Measurements from ENCODE around the gene EP400. TPM values are rescaled to one million over a fixed set of nuclear protein-coding genes. Genes with fewer than 3 reads are reported as not detected.

The EP400 gene
- total and polyA plus RNA-seq, 2 of the 13 experiments (the other 11 are each of a cell fraction or from before 2014, with no cell fraction given): 4.9 to 5.0 TPM

DNA sequence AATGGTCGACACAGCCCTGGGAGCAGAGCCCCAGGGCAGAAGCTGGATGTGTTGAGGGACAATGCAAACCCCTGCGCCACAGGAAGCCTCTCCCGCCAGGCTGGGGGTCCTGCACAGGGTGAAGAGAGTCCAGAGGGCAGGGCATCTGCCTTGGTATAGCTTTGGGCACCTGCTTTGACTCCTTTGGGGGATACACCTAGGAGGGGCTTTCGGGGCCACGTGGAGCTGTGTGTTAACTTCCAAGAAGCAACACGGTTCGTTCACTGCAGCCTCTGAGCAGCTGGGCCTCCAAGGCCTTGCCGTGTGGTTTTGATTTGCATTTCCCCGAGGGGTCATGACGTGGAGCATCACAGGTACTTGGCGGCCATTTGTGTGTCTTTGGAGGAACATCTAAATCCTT lies 26.5 kb upstream of the EP400 start:
- TF ChIP-seq, protein P1, sequence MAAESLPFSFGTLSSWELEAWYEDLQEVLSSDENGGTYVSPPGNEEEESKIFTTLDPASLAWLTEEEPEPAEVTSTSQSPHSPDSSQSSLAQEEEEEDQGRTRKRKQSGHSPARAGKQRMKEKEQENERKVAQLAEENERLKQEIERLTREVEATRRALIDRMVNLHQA (CRISPR knock-in tag; IDR thresholded peaks at IDR 0.05): no peak
- TF ChIP-seq MTA3 (CRISPR knock-in tag; IDR thresholded peaks at IDR 0.05) (no peak), PHF5A (CRISPR knock-in tag; IDR thresholded peaks at IDR 0.05; ENCODE audit: low read depth, unreplicated experiment) (no peak), POLR2G (IDR thresholded peaks at IDR 0.05; ENCODE audit: low read depth, low read length) (peak; percentile 51; the same call in 1 of the 2 replicates), RBM22 (optimal IDR thresholded peaks at IDR 0.05; ENCODE audit: low read length) (peak; percentile 61), ZKSCAN5 (CRISPR knock-in tag; IDR thresholded peaks at IDR 0.05) (no peak), AGO2 (optimal IDR thresholded peaks at IDR 0.05; ENCODE audit: low read depth, low read length) (peak; percentile 38)
- TF ChIP-seq, protein P2, sequence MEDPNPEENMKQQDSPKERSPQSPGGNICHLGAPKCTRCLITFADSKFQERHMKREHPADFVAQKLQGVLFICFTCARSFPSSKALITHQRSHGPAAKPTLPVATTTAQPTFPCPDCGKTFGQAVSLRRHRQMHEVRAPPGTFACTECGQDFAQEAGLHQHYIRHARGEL (CRISPR knock-in tag; IDR thresholded peaks at IDR 0.05): no peak
- Histone ChIP-seq H3K4me3 (replicated peaks in 1 of 3; ENCODE audit: insufficient read depth in 1 of 3, low read depth in 2 of 3, low read length in 3 of 3) (no peak overlapping the region), H2AFZ (ENCODE audit: low read length) (no peak overlapping the region), H3K27ac (ENCODE audit: extremely low read length, insufficient read depth, low read length) (no peak overlapping the region), H3K36me3 (replicated peaks in 1 of 2; ENCODE audit: control insufficient read depth in 1 of 2, insufficient read depth in 2 of 2, low read length in 2 of 2) (peaks cover 4 to 13% of the 10 kb centered on the region in 2 experiments; a peak in 4 of 5 replicates), H3K4me2 (ENCODE audit: low read depth, low read length) (no peak overlapping the region), H4K20me1 (ENCODE audit: insufficient read depth, low read length) (no peaks in the 10 kb centered on the region), H3K27me3 (ENCODE audit: control insufficient read depth in 1 of 2, insufficient read depth in 2 of 2, low read length in 2 of 2) (no peaks in the 10 kb centered on the region), H3K9ac (ENCODE audit: insufficient read depth, low read depth, low read length) (no peak overlapping the region), H3K79me2 (ENCODE audit: insufficient read depth, low read length) (no peaks in the 10 kb centered on the region), H3K9me3 (ENCODE audit: low read length) (no peaks in the 10 kb centered on the region), H3K4me1 (ENCODE audit: insufficient read depth, low read length) (peaks cover 5% of the 10 kb centered on the region; the same call in 1 of the 2 replicates)
- no peak for ATAC-seq
- in situ Hi-C loops (cut with HindIII; ENCODE audit: extremely low pct_ligation_motif_present, low pct_unique_long_range_greater_than_20kb): no loop called here
- ChIA-PET CTCF (ENCODE audit: low intra/inter-chr PET ratio, low total read pairs) (no interaction called here), POLR2A (no interaction called here)
- no TSS peak for BruUV-seq (replicated peaks)
- intact Hi-C loops (cut with micrococcal nuclease; ENCODE audit: unreplicated experiment): loop anchor here (10.0 kb wide), 1 partner anchor 88 kb away; no protein-coding TSS in a partner anchor
- 86% methylated on average over 8 of the region's 11 CpGs for WGBS (ENCODE audit: low lambda C conversion rate)
- FAIRE-seq: no peak
- DNase-seq (ENCODE audit: low spot score): no peak
